ENCODE data around the gene ZKSCAN1. TPM values are rescaled to one million over a fixed set of nuclear protein-coding genes. Genes with fewer than 3 reads are reported as not detected.

The ZKSCAN1 gene
- total RNA-seq, 1 experiment from 2014 or later: 61.2 TPM

- H3K4me3 ChIP-seq (replicated peaks in 1 of 2; ENCODE audit: low read depth in 1 of 2, low read length in 2 of 2): no peak overlapping the region
- H3K79me2 ChIP-seq (ENCODE audit: insufficient read depth, low read length): peaks cover 66% of the 10 kb centered on the region
- ChIA-PET CTCF (no interaction called here), RAD21 (ENCODE audit: low non-redundant PET in 1 of 2, low total read pairs in 2 of 2, uncharacterized antibody in 2 of 2, unreplicated experiment in 2 of 2) (no interaction called here), POLR2A (no interaction called here)
- H2AFZ ChIP-seq (ENCODE audit: low read depth, low read length, poor library complexity, severe bottlenecking): no peak overlapping the region
- no peak overlapping the region for H3K4me2 ChIP-seq (ENCODE audit: low read length)
- H3K27me3 ChIP-seq (ENCODE audit: insufficient read depth, low read length): no peaks in the 10 kb centered on the region
- BruUV-seq (replicated peaks): no TSS peak
- peaks cover 57 to 70% of the 10 kb centered on the region in 2 experiments for H3K36me3 ChIP-seq (ENCODE audit: control insufficient read depth in 1 of 2, insufficient read depth in 2 of 2, low read length in 2 of 2)
- ATAC-seq (no peak), DNase-seq (ENCODE audit: low read depth, low spot score) (no peak)
- no peak overlapping the region for H3K27ac ChIP-seq (ENCODE audit: low read depth, low read length)
- H4K20me1 ChIP-seq (ENCODE audit: insufficient read depth): no peaks in the 10 kb centered on the region
- no peak overlapping the region for H3K9ac ChIP-seq (ENCODE audit: low read length)
- H3K9me3 ChIP-seq (ENCODE audit: control insufficient read depth in 1 of 2, insufficient read depth in 1 of 2, low read depth in 1 of 2, low read length in 2 of 2): peaks cover 1 to 9% of the 10 kb centered on the region in 2 experiments; a peak in 2 of 4 replicates
- intact Hi-C loops (cut with micrococcal nuclease): no loop called here
- H3K4me1 ChIP-seq (ENCODE audit: control insufficient read depth in 1 of 2, insufficient read depth in 2 of 2, low read length in 2 of 2): peaks cover 8 to 14% of the 10 kb centered on the region in 2 experiments
- H3K9me2 ChIP-seq (ENCODE audit: insufficient read depth): no peaks in the 10 kb centered on the region
- TF ChIP-seq SIN3A (IDR thresholded peaks at IDR 0.05; ENCODE audit: low read depth) (no peak), JUND (IDR thresholded peaks at IDR 0.05) (no peak), EZH2 (IDR thresholded peaks at IDR 0.05) (no peak), RAD21 (IDR thresholded peaks at IDR 0.05; ENCODE audit: low read depth) (no peak), ELF1 (IDR thresholded peaks at IDR 0.05; ENCODE audit: borderline replicate concordance, low read depth) (no peak), ZFX (IDR thresholded peaks at IDR 0.05) (no peak), YY1 (IDR thresholded peaks at IDR 0.05; ENCODE audit: extremely low read depth, insufficient replicate concordance, low read depth, low read length) (no peak), EZH2phosphoT487 (IDR thresholded peaks at IDR 0.05; ENCODE audit: borderline replicate concordance) (no peak), POLR2AphosphoS5 (IDR thresholded peaks at IDR 0.05; ENCODE audit: low read depth, low read length) (no peak), POLR2A (IDR thresholded peaks at IDR 0.05; ENCODE audit: borderline replicate concordance, extremely low read depth, insufficient read depth, insufficient read length) (no peak), REST (IDR thresholded peaks at IDR 0.05; ENCODE audit: low read depth) (no peak), SRF (IDR thresholded peaks at IDR 0.05; ENCODE audit: low read depth) (no peak), CBX3 (IDR thresholded peaks at IDR 0.05; ENCODE audit: low read depth) (no peak), SP1 (IDR thresholded peaks at IDR 0.05; ENCODE audit: low read depth) (no peak), ZNF274 (IDR thresholded peaks at IDR 0.05; ENCODE audit: low read depth, low read length) (no peak), CTCF (IDR thresholded peaks at IDR 0.05 in 2 of 3, conservative IDR thresholded peaks at IDR 0.05 in 1 of 3; ENCODE audit: borderline replicate concordance in 1 of 3, insufficient read depth in 1 of 3, low read depth in 2 of 3, low read length in 2 of 3) (no peak), TCF7L2 (IDR thresholded peaks at IDR 0.05; ENCODE audit: borderline replicate concordance, extremely low read depth, insufficient read depth, insufficient read length) (no peak)
- TF ChIP-seq, protein P1, sequence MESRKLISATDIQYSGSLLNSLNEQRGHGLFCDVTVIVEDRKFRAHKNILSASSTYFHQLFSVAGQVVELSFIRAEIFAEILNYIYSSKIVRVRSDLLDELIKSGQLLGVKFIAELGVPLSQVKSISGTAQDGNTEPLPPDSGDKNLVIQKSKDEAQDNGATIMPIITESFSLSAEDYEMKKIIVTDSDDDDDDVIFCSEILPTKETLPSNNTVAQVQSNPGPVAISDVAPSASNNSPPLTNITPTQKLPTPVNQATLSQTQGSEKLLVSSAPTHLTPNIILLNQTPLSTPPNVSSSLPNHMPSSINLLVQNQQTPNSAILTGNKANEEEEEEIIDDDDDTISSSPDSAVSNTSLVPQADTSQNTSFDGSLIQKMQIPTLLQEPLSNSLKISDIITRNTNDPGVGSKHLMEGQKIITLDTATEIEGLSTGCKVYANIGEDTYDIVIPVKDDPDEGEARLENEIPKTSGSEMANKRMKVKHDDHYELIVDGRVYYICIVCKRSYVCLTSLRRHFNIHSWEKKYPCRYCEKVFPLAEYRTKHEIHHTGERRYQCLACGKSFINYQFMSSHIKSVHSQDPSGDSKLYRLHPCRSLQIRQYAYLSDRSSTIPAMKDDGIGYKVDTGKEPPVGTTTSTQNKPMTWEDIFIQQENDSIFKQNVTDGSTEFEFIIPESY (IDR thresholded peaks at IDR 0.05; ENCODE audit: extremely low read depth, insufficient replicate concordance, low read length): no peak
- TF ChIP-seq, protein P2, sequence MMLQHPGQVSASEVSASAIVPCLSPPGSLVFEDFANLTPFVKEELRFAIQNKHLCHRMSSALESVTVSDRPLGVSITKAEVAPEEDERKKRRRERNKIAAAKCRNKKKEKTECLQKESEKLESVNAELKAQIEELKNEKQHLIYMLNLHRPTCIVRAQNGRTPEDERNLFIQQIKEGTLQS (IDR thresholded peaks at IDR 0.05): no peak
These were observed 61.8 kb downstream of the ZKSCAN1 start for GRCh38 chr7:100077205-100077604.
